Keratinocyte (primary cell): ENCODE results near the gene ROR1.

Experiments used
- EZH2 ChIP-seq: IDR thresholded peaks from one replicate; pipeline ENCODE4 v1.6.1; 2012; ENCODE audit warnings: inconsistent platforms, mild to moderate bottlenecking, low read length, moderate library complexity
- TF ChIP-seq, protein P1 (sequence below), 3 experiments: IDR thresholded peaks in 1 of 3; conservative IDR thresholded peaks in 1 of 3; optimal IDR thresholded peaks in 1 of 3; 2 replicates in 2 of 3; 3 replicates in 1 of 3; pipeline versions ENCODE3 to v1.5.1; 2011; ENCODE audit warnings: low read length in 3 of 3, mild to moderate bottlenecking in 3 of 3, moderate library complexity in 2 of 3, control low read depth in 1 of 3, inconsistent platforms in 1 of 3; ENCODE audit not compliant: insufficient read depth in 2 of 3; ENCODE audit errors: extremely low read depth in 1 of 3

DNA sequence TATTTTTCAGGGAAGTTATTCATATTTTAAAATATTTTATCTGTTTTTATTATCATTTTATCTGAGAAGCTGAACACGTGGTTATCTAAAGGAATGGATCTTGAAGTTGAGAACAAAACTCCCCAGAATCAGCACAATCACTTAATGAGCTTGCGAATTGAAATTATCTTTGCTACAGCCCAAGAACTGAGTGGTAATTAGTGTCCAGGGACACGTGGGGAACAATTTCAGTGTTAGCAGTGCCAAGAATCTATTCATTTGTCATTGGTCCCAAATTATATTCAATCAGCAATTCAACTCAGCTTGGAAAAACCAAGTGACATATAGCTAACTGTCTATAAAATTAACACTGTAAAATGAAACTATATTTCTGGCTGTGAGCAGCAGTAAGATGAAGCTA is 232.0 kb downstream of the ROR1 start:
- TF ChIP-seq, protein P1, sequence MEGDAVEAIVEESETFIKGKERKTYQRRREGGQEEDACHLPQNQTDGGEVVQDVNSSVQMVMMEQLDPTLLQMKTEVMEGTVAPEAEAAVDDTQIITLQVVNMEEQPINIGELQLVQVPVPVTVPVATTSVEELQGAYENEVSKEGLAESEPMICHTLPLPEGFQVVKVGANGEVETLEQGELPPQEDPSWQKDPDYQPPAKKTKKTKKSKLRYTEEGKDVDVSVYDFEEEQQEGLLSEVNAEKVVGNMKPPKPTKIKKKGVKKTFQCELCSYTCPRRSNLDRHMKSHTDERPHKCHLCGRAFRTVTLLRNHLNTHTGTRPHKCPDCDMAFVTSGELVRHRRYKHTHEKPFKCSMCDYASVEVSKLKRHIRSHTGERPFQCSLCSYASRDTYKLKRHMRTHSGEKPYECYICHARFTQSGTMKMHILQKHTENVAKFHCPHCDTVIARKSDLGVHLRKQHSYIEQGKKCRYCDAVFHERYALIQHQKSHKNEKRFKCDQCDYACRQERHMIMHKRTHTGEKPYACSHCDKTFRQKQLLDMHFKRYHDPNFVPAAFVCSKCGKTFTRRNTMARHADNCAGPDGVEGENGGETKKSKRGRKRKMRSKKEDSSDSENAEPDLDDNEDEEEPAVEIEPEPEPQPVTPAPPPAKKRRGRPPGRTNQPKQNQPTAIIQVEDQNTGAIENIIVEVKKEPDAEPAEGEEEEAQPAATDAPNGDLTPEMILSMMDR (optimal IDR thresholded peaks at IDR 0.05 in 1 of 3, IDR thresholded peaks at IDR 0.05 in 1 of 3, conservative IDR thresholded peaks at IDR 0.05 in 1 of 3; ENCODE audit: extremely low read depth in 1 of 3, insufficient read depth in 2 of 3, low read length in 3 of 3): no peak
- TF ChIP-seq EZH2: no peak
